Right renal pelvis (tissue), 4 donors: Measurements from ENCODE around the gene PTPRR. TPM values are rescaled to one million over a fixed set of nuclear protein-coding genes. Genes with fewer than 3 reads are reported as not detected.

ENCODE experiments used
- DNase-seq, 4 donors: peaks; one replicate each; pipeline ENCODE4 v3.0.0-alpha.2; 2013; ENCODE audit warnings: low read depth in 4 of 4, low spot score in 3 of 4, missing footprints in 1 of 4
- polyA plus RNA-seq, 4 donors: library from polyadenylated mRNA; unstranded; fragments of 120-200 nt; gene quantifications; one replicate each; pipeline ENCODE4 v1.2.1, GENCODE V29; 2013; ENCODE audit not compliant: insufficient read length in 4 of 4

Gene PTPRR
- polyA plus RNA-seq, 4 donors, result 0.40 to 0.87 (median 0.65) TPM

GRCh38 chr12:70719071-70719470 lies 201.5 kb downstream of the PTPRR start:
- DNase-seq, result no peak

- no peak for DNase-seq
Observed at GRCh38 chr12:70711831-70712230, 208.7 kb downstream of the PTPRR start.

- no peak for DNase-seq
Observed at GRCh38 chr12:70709022-70709421, 211.5 kb downstream of the PTPRR start.

- DNase-seq, result no peak
Observed at GRCh38 chr12:70706611-70707010, 213.9 kb downstream of the PTPRR start.

- no peak for DNase-seq
Observed at GRCh38 chr12:70698345-70698744, 222.2 kb downstream of the PTPRR start.

GRCh38 chr12:70695361-70696023 lies 225.0 kb downstream of the PTPRR start:
- no peak for DNase-seq

- no peak for DNase-seq
Observed at GRCh38 chr12:70692681-70693288, 227.8 kb downstream of the PTPRR start.

- no peak for DNase-seq
Observed at GRCh38 chr12:70691018-70691672, 229.4 kb downstream of the PTPRR start.

GRCh38 chr12:70686907-70687306 lies 233.6 kb downstream of the PTPRR start:
- no peak for DNase-seq

- DNase-seq, result no peak
Observed at GRCh38 chr12:70686299-70686698, 234.2 kb downstream of the PTPRR start.

- DNase-seq, result no peak
Observed at GRCh38 chr12:70683976-70684375, 236.6 kb downstream of the PTPRR start.

GRCh38 chr12:70671698-70672097 lies 248.8 kb downstream of the PTPRR start:
- no peak for DNase-seq

GRCh38 chr12:70670948-70671347 lies 249.6 kb downstream of the PTPRR start:
- DNase-seq, result no peak

- DNase-seq, result no peak
Observed at GRCh38 chr12:70667253-70667652, 253.3 kb downstream of the PTPRR start.

GRCh38 chr12:70666364-70666763 lies 254.2 kb downstream of the PTPRR start:
- DNase-seq, result no peak

GRCh38 chr12:70664465-70664881 lies 256.1 kb downstream of the PTPRR start:
- DNase-seq, result no peak

GRCh38 chr12:70663838-70664237 lies 256.7 kb downstream of the PTPRR start:
- DNase-seq, result no peak

GRCh38 chr12:70661466-70662161 lies 258.9 kb downstream of the PTPRR start:
- no peak for DNase-seq

- DNase-seq, result no peak
Observed at GRCh38 chr12:70660620-70661219, 259.8 kb downstream of the PTPRR start.

GRCh38 chr12:70660002-70660604 lies 260.4 kb downstream of the PTPRR start:
- DNase-seq, result no peak
